ENCODE data around the gene DLGAP4.

Gene DLGAP4

GRCh38 chr20:36526521-36527011 is 220.4 kb downstream of the DLGAP4 start:
- no peak overlapping the region for H3K9ac ChIP-seq (ENCODE audit: insufficient read length, low read depth)
- H3K27me3 ChIP-seq (ENCODE audit: insufficient read depth, insufficient read length) = no peaks in the 10 kb centered on the region

GRCh38 chr20:36527331-36528125 is 221.4 kb downstream of the DLGAP4 start:
- TF ChIP-seq ZNF274 (IDR thresholded peaks at IDR 0.05; ENCODE audit: low read depth, low read length) = no peak
- no peak for TF ChIP-seq YY1 (IDR thresholded peaks at IDR 0.05; ENCODE audit: insufficient read depth, insufficient read length)
- no peak for TF ChIP-seq SUZ12 (IDR thresholded peaks at IDR 0.05; ENCODE audit: extremely low read depth, insufficient read depth, insufficient read length)
- Histone ChIP-seq H3K4me3 (ENCODE audit: insufficient read length, low read depth) (no peak overlapping the region), H3K36me3 (ENCODE audit: insufficient read depth, insufficient read length, low read length) (peaks cover 57% of the 10 kb centered on the region), H3K4me1 (ENCODE audit: insufficient read depth, insufficient read length) (peaks cover 8% of the 10 kb centered on the region), H3K27me3 (ENCODE audit: insufficient read depth, insufficient read length) (no peaks in the 10 kb centered on the region), H3K9me3 (ENCODE audit: insufficient read depth, low read length) (no peaks in the 10 kb centered on the region), H3K9ac (ENCODE audit: insufficient read length, low read depth) (no peak overlapping the region)
- no peak for DNase-seq (ENCODE audit: low read depth, low spot score)

More at GRCh38 chr20:36526521-36527011, 220.4 kb downstream of the DLGAP4 start:
- DNase-seq (ENCODE audit: low read depth, low spot score) = no peak
- Histone ChIP-seq H3K4me3 (ENCODE audit: insufficient read length, low read depth) (no peak overlapping the region), H3K4me1 (ENCODE audit: insufficient read depth, insufficient read length) (peaks cover 8% of the 10 kb centered on the region), H3K36me3 (ENCODE audit: insufficient read depth, insufficient read length, low read length) (peaks cover 67% of the 10 kb centered on the region), H3K9me3 (ENCODE audit: insufficient read depth, low read length) (no peaks in the 10 kb centered on the region)
- no peak for TF ChIP-seq SUZ12 (IDR thresholded peaks at IDR 0.05; ENCODE audit: extremely low read depth, insufficient read depth, insufficient read length)
- TF ChIP-seq ZNF274 (IDR thresholded peaks at IDR 0.05; ENCODE audit: low read depth, low read length) = no peak
- TF ChIP-seq YY1 (IDR thresholded peaks at IDR 0.05; ENCODE audit: insufficient read depth, insufficient read length) = no peak

GRCh38 chr20:36528176-36528874 is 222.2 kb downstream of the DLGAP4 start:
- H3K9me3 ChIP-seq (ENCODE audit: insufficient read depth, low read length) = no peaks in the 10 kb centered on the region
- peaks cover 51% of the 10 kb centered on the region for H3K36me3 ChIP-seq (ENCODE audit: insufficient read depth, insufficient read length, low read length)
- peaks cover 6% of the 10 kb centered on the region for H3K4me1 ChIP-seq (ENCODE audit: insufficient read depth, insufficient read length)
- no peak overlapping the region for H3K9ac ChIP-seq (ENCODE audit: insufficient read length, low read depth)
- no peaks in the 10 kb centered on the region for H3K27me3 ChIP-seq (ENCODE audit: insufficient read depth, insufficient read length)
- no peak for TF ChIP-seq YY1 (IDR thresholded peaks at IDR 0.05; ENCODE audit: insufficient read depth, insufficient read length)
- no peak for TF ChIP-seq ZNF274 (IDR thresholded peaks at IDR 0.05; ENCODE audit: low read depth, low read length)
- TF ChIP-seq SUZ12 (IDR thresholded peaks at IDR 0.05; ENCODE audit: extremely low read depth, insufficient read depth, insufficient read length) = no peak
- no peak for DNase-seq (ENCODE audit: low read depth, low spot score)
- H3K4me3 ChIP-seq (ENCODE audit: insufficient read length, low read depth) = no peak overlapping the region

GRCh38 chr20:36528875-36529417 is 222.8 kb downstream of the DLGAP4 start:
- no peak for TF ChIP-seq ZNF274 (IDR thresholded peaks at IDR 0.05; ENCODE audit: low read depth, low read length)
- Histone ChIP-seq H3K27me3 (ENCODE audit: insufficient read depth, insufficient read length) (no peaks in the 10 kb centered on the region), H3K4me1 (ENCODE audit: insufficient read depth, insufficient read length) (peaks cover 6% of the 10 kb centered on the region), H3K9me3 (ENCODE audit: insufficient read depth, low read length) (no peaks in the 10 kb centered on the region), H3K4me3 (ENCODE audit: insufficient read length, low read depth) (no peak overlapping the region), H3K36me3 (ENCODE audit: insufficient read depth, insufficient read length, low read length) (peaks cover 45% of the 10 kb centered on the region), H3K9ac (ENCODE audit: insufficient read length, low read depth) (no peak overlapping the region)
- no peak for DNase-seq (ENCODE audit: low read depth, low spot score)

GRCh38 chr20:36532388-36532787 is 226.2 kb downstream of the DLGAP4 start:
- no peak for TF ChIP-seq YY1 (IDR thresholded peaks at IDR 0.05; ENCODE audit: insufficient read depth, insufficient read length)
- no peak for TF ChIP-seq SUZ12 (IDR thresholded peaks at IDR 0.05; ENCODE audit: extremely low read depth, insufficient read depth, insufficient read length)
- TF ChIP-seq ZNF274 (IDR thresholded peaks at IDR 0.05; ENCODE audit: low read depth, low read length) = no peak
- H3K27me3 ChIP-seq (ENCODE audit: insufficient read depth, insufficient read length) = no peaks in the 10 kb centered on the region
- H3K36me3 ChIP-seq (ENCODE audit: insufficient read depth, insufficient read length, low read length) = peaks cover 17% of the 10 kb centered on the region
- H3K4me1 ChIP-seq (ENCODE audit: insufficient read depth, insufficient read length) = peaks cover 2% of the 10 kb centered on the region
- no peaks in the 10 kb centered on the region for H3K9me3 ChIP-seq (ENCODE audit: insufficient read depth, low read length)
- no peak for DNase-seq (ENCODE audit: low read depth, low spot score)
- no peak overlapping the region for H3K4me3 ChIP-seq (ENCODE audit: insufficient read length, low read depth)
- H3K9ac ChIP-seq (ENCODE audit: insufficient read length, low read depth) = no peak overlapping the region

GRCh38 chr20:36532822-36533221 is 226.7 kb downstream of the DLGAP4 start:
- H3K9me3 ChIP-seq (ENCODE audit: insufficient read depth, low read length) = no peaks in the 10 kb centered on the region
- no peak for DNase-seq (ENCODE audit: low read depth, low spot score)

More at GRCh38 chr20:36532822-36533221, 226.7 kb downstream of the DLGAP4 start:
- Histone ChIP-seq H3K36me3 (ENCODE audit: insufficient read depth, insufficient read length, low read length) (peaks cover 12% of the 10 kb centered on the region), H3K9ac (ENCODE audit: insufficient read length, low read depth) (no peak overlapping the region), H3K27me3 (ENCODE audit: insufficient read depth, insufficient read length) (no peaks in the 10 kb centered on the region), H3K4me1 (ENCODE audit: insufficient read depth, insufficient read length) (peaks cover 2% of the 10 kb centered on the region), H3K4me3 (ENCODE audit: insufficient read length, low read depth) (no peak overlapping the region)
- TF ChIP-seq SUZ12 (IDR thresholded peaks at IDR 0.05; ENCODE audit: extremely low read depth, insufficient read depth, insufficient read length) (no peak), ZNF274 (IDR thresholded peaks at IDR 0.05; ENCODE audit: low read depth, low read length) (no peak), YY1 (IDR thresholded peaks at IDR 0.05; ENCODE audit: insufficient read depth, insufficient read length) (no peak)
